SHP77 (cell line): ENCODE results near the gene ANP32A.
"Not testable (repeated sequence)": the region's sequence is repeated elsewhere in the genome, so short reads cannot be mapped to it uniquely, and the experiment has no call there.

Experiments
- DNase-seq, 2 experiments: peaks; one replicate each; lab custom pipeline; 2025; lab: John Stamatoyannopoulos, UW

Gene ANP32A

DNA sequence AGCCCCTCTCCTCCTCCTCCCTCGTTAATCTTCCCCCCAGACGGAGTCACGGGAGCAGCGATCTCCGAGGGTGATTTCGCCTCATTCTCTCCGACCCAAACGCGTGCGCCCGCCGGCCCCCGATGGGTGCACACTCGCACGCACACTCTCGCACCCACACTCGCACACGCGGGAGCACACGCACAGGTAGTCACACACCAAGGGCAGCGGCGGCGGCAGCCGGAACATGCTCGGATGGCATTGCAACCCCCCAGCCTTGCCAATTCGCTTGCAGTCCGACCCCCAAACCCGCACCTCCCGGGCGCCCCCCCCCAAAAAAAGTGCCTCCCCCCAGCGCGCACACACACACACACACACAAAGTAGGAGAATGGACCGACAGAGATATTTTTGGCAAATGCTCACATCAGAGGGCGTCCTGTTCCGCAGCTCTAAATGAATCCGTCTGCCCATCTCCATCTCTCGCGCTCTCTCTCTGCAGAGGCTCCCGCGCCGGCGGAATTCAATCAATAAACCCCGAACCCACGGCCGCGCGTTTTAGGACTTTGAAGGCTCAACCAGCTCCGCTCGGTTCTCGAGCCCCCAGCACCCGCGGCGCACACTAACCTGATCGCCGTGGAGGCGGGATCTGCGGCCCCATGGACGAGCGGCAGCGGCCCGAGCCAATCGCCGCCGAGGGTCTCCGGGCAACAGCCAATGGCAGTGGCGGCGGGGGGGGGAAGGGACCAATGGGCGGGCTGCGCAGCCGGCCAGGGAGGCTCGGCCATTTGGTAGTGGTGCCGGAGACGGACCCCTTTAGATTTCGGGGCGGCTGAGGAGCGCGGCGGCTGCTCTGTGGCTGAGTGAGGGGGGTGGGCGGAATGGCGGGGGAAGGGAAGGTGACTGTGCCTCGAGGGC, at the start of gene ANP32A:
Gene ANP32A, minus strand, starts transcription at position 601 of the 895 bp plus-strand sequence. Its CDS starts 144 bp downstream, at position 457.
- DNase-seq: peak; percentile 81 to 88

DNA sequence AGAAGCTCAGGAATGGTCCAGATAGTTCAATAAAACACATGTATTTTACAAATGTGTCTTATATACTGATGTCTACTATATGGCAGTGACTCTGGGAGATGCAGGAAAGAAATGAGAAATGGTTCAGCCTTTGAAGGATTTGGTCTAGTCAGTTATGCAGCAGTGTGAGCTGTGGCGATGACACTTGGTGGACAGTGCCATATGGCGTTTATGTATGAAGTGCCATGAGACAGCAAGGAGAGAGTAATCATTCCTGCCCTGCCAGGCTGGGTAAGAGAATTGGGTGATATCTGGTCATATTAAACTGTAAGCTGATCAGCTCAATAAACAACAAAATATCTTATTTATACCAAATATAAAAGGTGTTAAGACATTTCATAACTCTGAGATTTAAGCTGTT, 47.6 kb upstream of the ANP32A start:
- no peak for DNase-seq

DNA sequence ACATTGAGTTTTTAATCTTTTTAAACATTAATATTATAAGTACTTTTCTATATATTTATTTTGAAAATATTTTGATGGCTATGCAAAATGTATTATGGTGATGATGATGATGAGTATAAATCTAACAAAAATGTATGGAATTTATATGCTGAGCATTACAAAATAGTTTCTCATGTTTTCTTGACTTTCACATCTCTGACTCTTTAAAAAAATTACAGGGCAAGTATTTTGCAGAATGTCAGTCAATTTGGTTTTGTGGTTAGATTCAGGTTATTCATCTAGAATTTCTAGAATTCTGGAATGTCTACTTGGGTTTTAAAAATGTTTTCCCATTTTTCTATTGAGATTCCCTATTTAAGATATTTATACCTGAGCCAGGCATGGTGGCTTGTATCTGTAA, 41.7 kb upstream of the ANP32A start:
- no peak for DNase-seq

DNA sequence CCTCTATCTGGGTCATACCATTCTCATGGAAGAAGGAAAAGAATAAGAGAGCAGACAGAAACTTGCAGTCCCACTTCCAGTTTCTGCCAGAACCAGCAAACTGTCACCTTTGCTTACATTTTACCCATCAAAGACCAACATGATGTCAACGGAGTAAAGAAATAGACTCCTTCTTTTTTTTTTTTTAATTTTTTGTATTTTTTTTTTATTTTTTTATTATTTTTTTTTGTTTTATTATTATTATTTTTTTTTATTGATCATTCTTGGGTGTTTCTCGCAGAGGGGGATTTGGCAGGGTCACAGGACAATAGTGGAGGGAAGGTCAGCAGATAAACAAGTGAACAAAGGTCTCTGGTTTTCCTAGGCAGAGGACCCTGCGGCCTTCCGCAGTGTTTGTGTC, 38.0 kb upstream of the ANP32A start:
- not testable (repeated sequence) for DNase-seq

DNA sequence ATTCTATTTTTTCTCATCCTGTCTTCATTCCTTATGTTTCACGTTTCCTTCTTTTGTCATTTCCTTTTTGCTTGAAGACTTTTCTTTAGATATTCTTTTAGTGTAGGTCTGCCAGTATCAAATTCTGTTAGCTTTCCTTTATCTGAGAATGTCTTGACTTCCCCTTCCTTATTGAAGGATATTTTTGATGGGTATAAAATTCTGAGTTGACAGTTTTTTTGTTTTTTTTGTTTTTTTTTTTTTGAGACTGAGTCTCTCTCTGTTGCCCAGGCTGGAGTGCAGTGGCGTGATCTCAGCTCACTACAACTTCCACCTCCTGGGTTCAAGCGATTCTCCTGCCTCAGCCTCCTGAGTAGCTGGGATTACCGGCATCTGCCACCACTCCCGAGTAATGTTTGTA, 36.7 kb upstream of the ANP32A start:
- not testable (repeated sequence) for DNase-seq

DNA sequence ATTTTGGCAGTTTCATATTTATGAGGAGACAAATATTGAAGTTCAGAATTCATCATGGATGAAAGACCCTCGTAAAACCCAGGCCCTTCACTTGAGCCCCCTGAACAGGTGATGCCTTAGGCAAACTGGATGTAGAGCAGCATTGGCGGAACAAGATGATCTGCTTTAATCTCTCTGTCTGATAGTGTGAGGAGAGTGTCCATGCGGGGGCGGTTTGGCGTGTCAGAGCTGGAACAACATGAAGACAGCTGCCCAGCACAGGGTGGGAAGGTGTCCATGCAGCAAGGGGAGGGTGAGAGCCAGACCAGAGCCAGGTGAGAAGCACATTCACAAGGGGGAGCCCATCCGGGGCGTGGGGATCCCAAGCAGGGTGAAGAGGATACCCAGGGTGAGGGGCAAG, 31.8 kb upstream of the ANP32A start:
- no peak for DNase-seq

DNA sequence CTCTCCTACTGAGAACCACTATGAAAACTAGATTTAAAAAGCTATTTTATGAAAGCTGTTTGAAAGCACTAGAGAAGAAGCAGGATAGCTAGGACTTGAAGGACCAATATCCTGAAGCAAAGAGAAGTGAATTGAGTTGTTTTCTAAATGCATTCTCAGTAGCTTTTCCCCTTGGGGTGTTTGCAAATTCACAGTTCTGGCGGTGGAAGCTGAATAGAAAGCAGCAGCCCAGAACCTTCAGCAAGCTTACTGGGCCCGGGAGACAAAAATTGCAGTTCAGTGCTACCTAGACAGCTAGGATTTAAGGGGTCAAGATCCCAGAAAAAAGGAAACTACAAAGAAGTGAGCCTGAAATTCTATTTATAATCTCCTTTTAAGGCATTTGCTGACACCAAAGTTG, 31.3 kb upstream of the ANP32A start:
- DNase-seq: no peak

DNA sequence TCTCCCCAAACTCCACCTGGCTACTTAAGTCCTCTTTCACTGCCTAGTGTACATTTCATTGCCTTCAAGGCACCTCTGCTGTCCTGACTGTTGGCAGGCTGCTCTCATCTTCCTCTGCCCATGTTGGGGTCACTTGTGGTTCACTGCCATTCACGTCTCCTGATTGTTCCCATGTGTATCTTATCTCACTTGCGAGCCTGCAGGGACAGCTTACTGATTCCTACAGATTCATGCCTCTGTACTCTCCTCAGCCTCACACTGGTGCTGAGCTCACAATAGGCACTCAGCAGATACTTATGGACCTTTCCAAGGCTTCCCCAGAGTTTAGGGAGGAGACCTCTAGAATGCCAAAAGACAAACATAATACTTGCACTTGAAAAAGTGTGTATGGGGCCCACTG, 28.8 kb upstream of the ANP32A start:
- no peak for DNase-seq

DNA sequence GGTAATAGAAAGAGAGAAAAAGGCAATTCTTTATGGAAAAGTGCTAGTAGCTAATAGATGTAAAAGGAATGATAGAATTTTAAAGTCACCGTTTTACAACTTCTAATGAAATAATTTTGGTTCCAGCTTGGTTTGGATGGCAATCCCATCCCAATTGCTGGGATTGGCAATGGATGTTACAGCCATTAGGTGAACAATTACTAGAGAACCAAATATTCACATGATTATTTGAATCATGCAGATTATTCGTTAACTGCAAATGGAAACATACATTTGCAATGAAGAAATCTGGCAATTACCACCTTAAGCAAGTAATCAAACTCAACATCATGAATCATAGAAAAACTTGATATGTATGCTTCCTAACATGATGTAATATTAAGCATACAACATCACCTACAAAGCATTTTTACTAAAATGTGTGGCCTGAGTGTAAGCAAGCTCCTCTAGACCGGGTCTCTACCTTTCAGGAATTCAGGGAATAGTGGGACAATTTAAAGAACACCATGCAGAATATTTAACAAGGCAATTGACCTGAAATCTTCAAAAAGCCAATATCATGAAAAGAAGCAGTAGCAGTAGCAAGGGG, 26.2 kb upstream of the ANP32A start:
- DNase-seq: no peak

DNA sequence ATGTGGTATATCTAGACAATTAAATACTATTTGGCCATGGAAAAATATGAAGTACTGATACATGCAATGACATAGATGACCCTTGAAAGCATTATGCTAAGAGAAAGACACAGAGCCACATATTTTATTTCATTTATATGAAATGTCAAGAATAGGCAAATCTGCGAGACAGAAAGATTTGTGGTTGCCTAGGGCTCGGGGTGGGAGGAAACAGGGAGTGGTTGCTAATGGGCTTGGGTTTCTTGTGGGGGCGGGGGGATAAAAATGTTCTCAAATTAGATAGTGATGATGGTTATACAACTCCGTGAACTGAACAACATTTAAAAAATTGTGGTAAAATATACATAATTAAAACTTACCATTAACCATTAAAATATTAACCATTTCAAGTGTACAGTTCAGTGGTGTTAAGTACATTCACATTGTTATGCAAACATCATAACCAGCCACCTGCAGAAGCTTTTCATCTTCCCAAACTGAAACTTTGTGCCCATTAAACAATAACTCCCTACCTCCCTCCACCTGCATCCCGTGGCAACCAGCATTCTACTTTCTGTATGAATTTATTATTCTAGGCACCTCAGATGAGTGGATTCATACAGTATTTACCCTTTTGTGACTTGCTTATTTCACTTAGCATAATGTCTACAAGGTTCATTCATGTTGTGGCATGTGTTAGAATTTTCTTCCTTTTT, 24.3 kb upstream of the ANP32A start:
- no peak for DNase-seq

DNA sequence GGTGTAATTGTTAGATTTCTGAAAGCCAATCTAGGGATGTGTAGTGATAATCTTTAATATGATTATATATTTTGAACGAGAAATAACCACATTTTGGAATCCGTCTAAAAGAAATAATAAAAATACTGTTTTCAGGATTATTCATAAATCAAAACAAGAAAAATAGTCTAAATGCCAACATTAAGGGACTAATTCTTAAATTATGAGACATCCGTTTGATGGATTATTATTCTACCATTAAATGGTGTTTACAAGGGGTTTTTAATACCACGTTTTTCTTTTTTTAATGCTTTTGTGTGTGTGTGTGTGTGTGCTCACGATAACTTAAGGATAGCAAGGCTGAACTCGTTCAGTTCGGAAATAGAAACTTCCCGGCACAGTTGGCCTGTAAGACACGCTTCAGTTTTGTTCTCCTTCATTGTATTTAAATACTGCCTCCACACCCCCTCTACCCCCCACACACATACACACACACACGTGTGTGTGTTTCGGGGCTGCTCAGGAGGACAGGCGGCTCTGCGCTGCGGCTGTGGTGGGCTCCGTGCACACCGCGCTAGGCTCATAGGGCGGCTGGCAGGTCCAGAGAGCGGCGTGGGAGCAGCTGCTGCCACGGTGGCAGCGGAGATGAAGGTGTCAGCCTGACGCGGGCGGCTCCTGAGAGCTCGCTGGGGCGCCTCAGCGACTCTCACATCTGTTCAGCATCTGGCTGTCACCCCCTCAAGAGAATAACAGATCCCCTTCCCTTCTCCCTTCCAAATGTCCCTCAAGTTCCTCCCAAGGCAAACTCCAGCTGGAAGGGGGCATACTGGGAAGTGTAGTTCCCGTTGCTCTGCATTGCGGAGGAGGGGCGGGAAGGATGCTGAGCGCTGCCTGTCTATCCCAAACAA, 23.0 kb upstream of the ANP32A start:
- DNase-seq: no peak

DNA sequence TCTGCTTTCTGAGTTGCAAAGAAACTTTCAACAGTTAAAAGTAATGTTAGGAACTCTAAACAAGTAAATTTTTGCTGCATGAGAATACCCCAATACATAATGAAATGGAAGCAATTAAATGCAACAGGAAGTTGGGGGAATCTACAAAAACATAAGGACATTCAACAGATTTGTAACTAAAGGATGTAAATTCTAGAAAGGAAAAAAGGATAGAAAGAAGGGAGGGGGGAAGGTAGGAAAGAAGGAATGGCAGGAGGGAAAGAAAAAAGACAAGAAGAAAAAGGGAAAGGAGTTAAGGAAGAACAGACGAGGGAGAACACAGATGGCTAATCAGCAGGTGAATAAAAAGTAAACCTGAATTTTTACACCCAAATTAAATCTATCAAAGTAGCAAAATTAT, 22.3 kb upstream of the ANP32A start:
- DNase-seq: no peak

DNA sequence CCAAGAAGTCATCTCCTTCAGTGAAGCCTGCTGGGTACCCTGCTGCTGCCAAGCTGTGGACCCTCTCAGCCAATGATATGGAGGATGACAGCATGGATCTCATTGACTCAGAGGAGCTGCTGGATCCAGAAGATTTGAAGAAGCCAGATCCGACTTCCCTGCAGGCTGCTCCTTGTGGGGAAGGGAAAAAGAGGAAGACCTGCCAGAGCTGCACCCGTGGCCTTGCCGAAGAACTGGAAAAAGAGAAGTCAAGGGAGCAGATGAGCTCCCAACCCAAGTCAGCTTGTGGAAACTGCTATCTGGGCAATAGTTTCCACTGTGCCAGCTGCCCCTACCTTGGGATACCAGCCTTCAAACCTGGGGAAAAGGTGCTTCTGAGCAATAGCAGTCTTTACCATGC, 13.7 kb upstream of the ANP32A start:
- no peak for DNase-seq

DNA sequence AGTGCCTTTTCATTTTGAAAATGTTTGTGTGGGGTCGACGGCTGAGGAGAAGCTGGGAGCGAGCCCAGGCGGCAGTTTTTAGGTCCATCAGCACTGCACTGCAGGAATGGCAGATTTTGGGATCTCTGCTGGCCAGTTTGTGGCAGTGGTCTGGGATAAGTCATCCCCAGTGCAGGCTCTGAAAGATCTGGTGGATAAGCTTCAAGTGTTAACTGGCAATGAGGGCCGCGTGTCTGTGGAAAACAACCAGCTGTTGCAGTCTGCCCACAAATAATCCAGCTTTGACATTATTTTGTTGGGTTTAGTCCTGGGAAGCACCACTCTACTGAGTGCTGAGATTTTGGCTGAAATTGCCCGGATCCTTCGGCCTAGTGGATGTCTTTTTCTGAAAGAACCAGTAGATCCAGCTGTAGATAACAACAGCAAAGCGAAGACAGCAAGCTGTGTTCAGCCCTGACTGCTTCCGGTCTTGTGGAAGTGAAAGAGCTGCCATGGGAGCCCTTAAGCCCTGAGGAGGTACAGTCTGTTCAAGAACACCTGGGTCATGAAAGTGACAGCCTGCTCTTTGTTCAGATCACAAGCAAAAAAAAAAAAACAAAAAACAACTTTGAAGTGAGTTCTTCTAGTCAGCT, 13.1 kb upstream of the ANP32A start:
- DNase-seq: no peak

DNA sequence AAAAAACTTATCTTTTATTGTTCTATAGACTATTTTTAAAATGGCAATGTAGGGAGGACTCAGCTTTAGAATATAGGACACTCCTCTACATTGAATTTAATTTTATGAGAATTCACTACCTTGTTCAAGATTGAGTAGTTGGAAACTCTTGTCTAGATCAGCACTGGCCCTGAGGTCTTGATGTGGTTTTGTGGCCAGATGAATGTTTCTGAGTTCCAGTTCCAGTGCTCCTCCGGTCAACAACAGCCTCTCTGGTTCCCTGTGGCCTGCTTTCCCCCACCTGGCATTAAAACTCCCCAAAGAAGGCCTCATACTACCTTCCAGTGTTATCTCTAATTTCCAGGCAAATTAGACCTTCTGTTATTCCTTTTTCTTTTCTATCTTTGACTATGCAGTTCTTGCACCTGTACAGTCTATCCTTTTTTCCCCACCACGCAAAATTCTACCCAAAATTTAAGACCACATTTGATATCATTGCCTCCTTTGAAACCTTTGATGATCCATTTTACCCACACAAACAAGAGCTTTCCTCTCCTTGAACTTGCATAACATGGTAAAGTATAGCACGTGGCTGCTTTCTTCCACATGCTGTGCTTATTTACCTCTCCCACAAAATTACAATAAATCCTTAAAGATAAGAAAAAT, 9.6 kb upstream of the ANP32A start:
- no peak for DNase-seq

DNA sequence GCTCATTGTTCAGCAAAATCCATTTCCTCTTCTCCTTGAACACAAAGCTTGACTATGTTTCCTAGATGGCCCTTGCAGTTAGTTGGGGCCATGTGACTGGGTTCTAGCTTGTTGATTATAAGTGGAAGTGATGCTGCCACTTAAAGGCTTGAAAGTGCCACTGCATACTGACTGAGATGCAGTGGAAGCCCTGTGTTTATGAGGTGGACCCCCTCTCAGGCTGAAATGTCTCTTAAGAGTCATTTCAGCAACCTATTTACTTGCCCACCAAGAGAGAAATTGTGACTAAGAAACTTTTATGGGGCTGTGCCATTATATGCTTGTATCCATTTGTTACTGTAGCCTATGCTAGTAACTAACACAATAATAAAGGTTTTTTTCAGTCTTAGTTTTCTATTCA, 8.4 kb upstream of the ANP32A start:
- DNase-seq: no peak

DNA sequence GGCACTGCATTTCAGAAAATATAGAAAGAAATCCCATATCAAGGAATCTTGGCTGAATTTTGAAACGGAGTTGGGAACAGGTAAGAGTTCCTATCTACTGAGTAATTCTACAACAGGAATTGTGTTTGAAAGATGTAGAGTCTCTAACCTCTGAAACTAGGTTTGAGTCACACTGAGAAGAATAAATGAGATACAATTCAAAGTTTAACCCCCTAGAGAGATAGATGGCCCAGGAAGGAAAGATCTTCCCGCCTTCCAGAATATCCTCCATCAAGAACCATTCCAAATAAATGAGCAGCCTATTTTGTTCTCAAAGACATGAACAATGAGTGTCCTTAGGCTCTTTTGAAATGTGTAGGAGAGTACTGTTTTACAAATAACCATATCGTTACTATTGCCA, 2.9 kb upstream of the ANP32A start:
- no peak for DNase-seq

DNA sequence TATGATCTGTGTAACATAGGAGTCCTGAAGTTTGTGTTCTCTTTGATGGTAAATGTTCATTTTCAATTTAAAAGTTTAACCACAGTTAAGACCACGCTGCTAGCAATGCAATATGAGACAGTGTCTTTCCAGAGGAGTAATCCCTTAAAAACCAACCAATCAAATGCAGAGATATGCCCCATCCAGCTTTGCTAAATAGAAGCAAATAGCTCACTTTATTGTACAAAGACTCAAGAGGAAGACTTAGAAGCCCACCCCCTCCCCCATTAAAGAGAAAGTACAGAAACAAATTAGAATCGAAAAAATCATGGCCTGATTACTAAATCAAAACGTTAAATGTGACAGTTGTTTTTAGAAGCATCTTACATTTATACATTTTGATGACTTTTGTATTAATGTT, 2.1 kb upstream of the ANP32A start:
- DNase-seq: no peak

DNA sequence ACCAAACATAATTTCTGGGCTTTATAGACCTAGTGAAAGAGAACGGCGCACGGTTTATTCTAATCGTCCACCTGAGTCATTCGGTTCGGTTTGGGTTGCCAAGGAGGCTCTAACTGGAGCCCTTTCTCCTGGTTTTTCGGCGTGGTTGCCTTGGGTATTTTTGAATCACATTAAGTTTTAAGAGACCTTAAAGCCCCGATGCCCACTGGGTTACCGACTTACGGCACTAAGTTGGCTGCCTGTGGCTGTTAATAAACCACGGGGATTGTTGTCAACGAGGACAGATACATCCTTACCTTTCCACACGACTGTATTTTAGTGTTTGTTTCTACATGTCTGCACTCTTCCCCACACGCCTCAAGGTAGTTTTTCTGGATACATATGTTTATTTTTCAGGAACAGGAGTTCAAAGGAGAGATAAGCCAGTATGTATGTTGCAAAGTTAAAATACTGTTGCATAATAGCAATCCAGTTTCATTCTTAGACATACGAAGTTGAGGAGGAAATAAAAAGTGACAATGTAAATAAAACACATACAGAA, 1.2 kb upstream of the ANP32A start:
- DNase-seq: no peak

DNA sequence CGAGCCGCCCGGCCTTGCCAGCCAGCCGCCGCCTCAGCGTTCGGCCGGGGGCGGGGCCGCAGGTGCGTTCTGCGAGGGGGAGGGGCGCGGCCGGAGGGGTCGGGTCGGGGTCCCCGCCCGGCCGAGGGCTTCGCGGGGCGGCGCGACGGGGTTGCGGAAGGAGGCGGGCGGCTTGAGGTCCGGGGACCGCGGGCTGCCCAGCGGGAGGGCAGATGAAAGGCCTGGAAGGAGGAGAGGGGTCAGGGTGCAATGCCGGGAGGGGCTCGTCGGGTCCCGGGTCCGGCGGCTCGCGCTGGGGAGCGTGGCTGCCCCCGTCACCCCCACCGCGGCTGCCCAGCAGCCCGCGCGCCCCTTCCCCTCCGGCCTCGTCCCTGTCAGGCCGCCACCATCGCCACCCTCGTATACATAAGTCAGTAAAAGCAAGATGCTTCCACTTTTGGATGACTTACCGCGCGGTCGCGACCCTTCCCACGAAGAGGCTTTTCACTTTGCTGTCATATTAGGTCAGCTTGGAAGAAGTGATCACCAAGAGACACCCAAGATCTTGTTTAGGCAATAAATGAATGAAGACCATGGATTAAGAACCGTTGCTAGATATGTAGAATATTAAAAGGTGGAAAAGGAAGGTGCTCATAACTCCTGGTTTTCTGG, 620 bp upstream of the ANP32A start:
- no peak for DNase-seq
